Right cardiac atrium (tissue), 5 donors: ENCODE measurements around the gene TMEM129. TPM values are rescaled to one million over a fixed set of nuclear protein-coding genes. Genes with fewer than 3 reads are reported as not detected.
"Not testable (repeated sequence)": the region's sequence is repeated elsewhere in the genome, so short reads cannot be mapped to it uniquely, and the experiment has no call there.

Experiments used
- ATAC-seq, 2 donors: fragments of 200-7000 bp; cut with Tn5 transposase; one replicate each; pipeline versions ENCODE4 v1.8.0 to v1.9.1; 2020; ENCODE audit warnings: moderate library complexity in 2 of 2, mild to moderate bottlenecking in 1 of 2
- DNase-seq, 3 donors: peaks; one replicate each; pipeline ENCODE4 v3.0.0-alpha.2; 2020
- H3K27ac ChIP-seq: one replicate; pipeline ENCODE4 v1.5.1; 2013; ENCODE audit warnings: mild to moderate bottlenecking, low read length, control low read depth, moderate library complexity
- H3K27me3 ChIP-seq: one replicate; pipeline ENCODE4 v1.6.1; 2013; ENCODE audit not compliant: control insufficient read depth, insufficient read depth
- H3K4me1 ChIP-seq: one replicate; pipeline ENCODE4 v1.6.1; 2013; ENCODE audit warnings: low read length; ENCODE audit not compliant: control insufficient read depth, insufficient read depth
- H3K4me3 ChIP-seq: one replicate; pipeline ENCODE4 v1.5.1; 2013; ENCODE audit warnings: low read length, control low read depth
- H3K9me3 ChIP-seq: one replicate; pipeline ENCODE4 v1.6.1; 2013; ENCODE audit warnings: low read length; ENCODE audit not compliant: control insufficient read depth
- WGBS: extraction: QIAGEN DNeasy Blood & Tissue Kit; methylation state at CpG from one replicate; pipeline ENCODE4 v1.1.7; 2013; 5-methylcytosine and 5-hydroxymethylcytosine counted together
- intact Hi-C, 4 donors: fragments of 100-400 bp; cut with DNase I; formaldehyde crosslinking; loops; one replicate each; pipeline versions ENCODE4 v1.11.0 to v1.14.0; 2022 to 2023
- polyA plus RNA-seq: library from polyadenylated mRNA; stranded (reverse); fragments of 200-250 nt; gene quantifications from one replicate; pipeline ENCODE4 v1.2.3, GENCODE V29; 2013
- total RNA-seq, 4 donors: library from RNA; stranded (reverse); fragmentation: NEBNext Ultra II Directional; extraction: Animal tissue kit (Norgen Biotek cat#: 25700); gene quantifications; one replicate each; pipeline ENCODE4 v1.2.1, GENCODE V29; 2021
- donor health status: healthy with polysubstance abuse.
- donor health status: DM: no; HTN: yes; CAD: no.
- donor health status: DM: no; HTN: no; CAD: no.
- donor health status: DM: no; HTN: yes; CAD: no; lungs with severe emphysema.
- donor health status: DM: yes; HTN: yes; CAD: no.

The TMEM129 gene
- total and polyA plus RNA-seq, 5 donors, result 43.0 to 59.2 (median 49.0) TPM

- DNase-seq (peak in 1 of 3 donors; percentile 27), ATAC-seq (no peak)
- 81% methylated on average over 19 of the region's 19 CpGs for WGBS
- intact Hi-C loops, result no loop called here
- no peak overlapping the region for H3K4me3 ChIP-seq
- H3K27me3 ChIP-seq, result no peaks in the 10 kb centered on the region
- H3K4me1 ChIP-seq, result no peaks in the 10 kb centered on the region
- H3K27ac ChIP-seq, result no peak overlapping the region
- H3K9me3 ChIP-seq, result no peaks in the 10 kb centered on the region
Measured at GRCh38 chr4:1675136-1675801, 45.9 kb downstream of the TMEM129 start.

- no peaks in the 10 kb centered on the region for H3K9me3 ChIP-seq
- WGBS, result 61% methylated on average over 9 of the region's 9 CpGs
- no peaks in the 10 kb centered on the region for H3K27me3 ChIP-seq
- DNase-seq (peak in 1 of 3 donors; percentile 0), ATAC-seq (no peak)
- H3K27ac ChIP-seq, result no peak overlapping the region
- intact Hi-C loops, result no loop called here
- no peak overlapping the region for H3K4me3 ChIP-seq
- no peaks in the 10 kb centered on the region for H3K4me1 ChIP-seq
Measured at GRCh38 chr4:1674682-1675081, 46.4 kb downstream of the TMEM129 start.

GRCh38 chr4:1673671-1674070, 47.5 kb downstream of the TMEM129 start:
- intact Hi-C loops, result no loop called here
- Histone ChIP-seq H3K4me1 (no peaks in the 10 kb centered on the region), H3K4me3 (no peak overlapping the region), H3K27ac (no peak overlapping the region), H3K9me3 (no peaks in the 10 kb centered on the region), H3K27me3 (no peaks in the 10 kb centered on the region)
- ATAC-seq (no peak), DNase-seq (peak in 1 of 3 donors; percentile 47)
- 82% methylated on average over 20 of the region's 20 CpGs for WGBS

GRCh38 chr4:1671011-1671410, 50.1 kb downstream of the TMEM129 start:
- peak in 1 of 3 donors; percentile 67 for DNase-seq
- 92% methylated on average over 20 of the region's 20 CpGs for WGBS

GRCh38 chr4:1670279-1670678, 50.8 kb downstream of the TMEM129 start:
- 92% methylated on average over 11 of the region's 11 CpGs for WGBS
- H3K4me1 ChIP-seq, result no peaks in the 10 kb centered on the region
- intact Hi-C loops, result no loop called here
- H3K27me3 ChIP-seq, result no peaks in the 10 kb centered on the region
- ATAC-seq, result no peak
- no peak overlapping the region for H3K27ac ChIP-seq
- no peaks in the 10 kb centered on the region for H3K9me3 ChIP-seq
- DNase-seq, result no peak
- no peak overlapping the region for H3K4me3 ChIP-seq

More at GRCh38 chr4:1671011-1671410, 50.1 kb downstream of the TMEM129 start:
- H3K4me1 ChIP-seq, H3K4me3 ChIP-seq, H3K27me3 ChIP-seq, ATAC-seq, intact Hi-C loops, H3K9me3 ChIP-seq, H3K27ac ChIP-seq: not testable (repeated sequence)

- 94% methylated on average over 21 of the region's 21 CpGs for WGBS
- Histone ChIP-seq H3K4me1 (no peaks in the 10 kb centered on the region), H3K27me3 (no peaks in the 10 kb centered on the region), H3K4me3 (no peak overlapping the region), H3K9me3 (no peaks in the 10 kb centered on the region), H3K27ac (no peak overlapping the region)
- no peak for ATAC-seq
- DNase-seq, result no peak
- intact Hi-C loops, result no loop called here
Measured at GRCh38 chr4:1669850-1670249, 51.3 kb downstream of the TMEM129 start.

GRCh38 chr4:1669270-1669669, 51.9 kb downstream of the TMEM129 start:
- Histone ChIP-seq H3K4me1 (no peaks in the 10 kb centered on the region), H3K4me3 (no peak overlapping the region), H3K27me3 (no peaks in the 10 kb centered on the region), H3K9me3 (no peaks in the 10 kb centered on the region), H3K27ac (no peak overlapping the region)
- ATAC-seq, result no peak
- 87% methylated on average over 12 of the region's 12 CpGs for WGBS
- intact Hi-C loops, result no loop called here
- DNase-seq, result no peak

- no peaks in the 10 kb centered on the region for H3K27me3 ChIP-seq
- 73% methylated on average over 8 of the region's 8 CpGs for WGBS
- no peak overlapping the region for H3K27ac ChIP-seq
- H3K4me3 ChIP-seq, result no peak overlapping the region
- H3K9me3 ChIP-seq, result no peaks in the 10 kb centered on the region
- H3K4me1 ChIP-seq, result no peaks in the 10 kb centered on the region
- intact Hi-C loops, result no loop called here
- DNase-seq (no peak), ATAC-seq (peak in 1 of 2 donors; percentile 17)
Measured at GRCh38 chr4:1668488-1668840, 52.7 kb downstream of the TMEM129 start.

GRCh38 chr4:1667273-1667672, 53.9 kb downstream of the TMEM129 start:
- no peaks in the 10 kb centered on the region for H3K9me3 ChIP-seq
- DNase-seq (no peak), ATAC-seq (peak in 1 of 2 donors; percentile 47)
- no peaks in the 10 kb centered on the region for H3K27me3 ChIP-seq
- H3K4me3 ChIP-seq, result no peak overlapping the region
- 77% methylated on average over 15 of the region's 15 CpGs for whole genome bisulfite sequencing
- H3K27ac ChIP-seq, result no peak overlapping the region
- no peaks in the 10 kb centered on the region for H3K4me1 ChIP-seq
- intact Hi-C loops, result no loop called here

- H3K4me3 ChIP-seq, result no peak overlapping the region
- WGBS, result 48% methylated on average over 12 of the region's 12 CpGs
- H3K9me3 ChIP-seq, result no peaks in the 10 kb centered on the region
- ATAC-seq (peak; percentile 65 to 71), DNase-seq (peak; percentile 59 to 90 (median 78))
- no peaks in the 10 kb centered on the region for H3K4me1 ChIP-seq
- no peak overlapping the region for H3K27ac ChIP-seq
- no peaks in the 10 kb centered on the region for H3K27me3 ChIP-seq
- intact Hi-C loops, result no loop called here
Measured at GRCh38 chr4:1666391-1666790, 54.7 kb downstream of the TMEM129 start.
